SK-N-DZ (cell line): ENCODE data around the gene CATSPERB. TPM values are rescaled to one million over a fixed set of nuclear protein-coding genes. Genes with fewer than 3 reads are reported as not detected.
"Not testable (repeated sequence)": the region's sequence is repeated elsewhere in the genome, so short reads cannot be mapped to it uniquely, and the experiment has no call there.

ENCODE experiments used
- DNase-seq: peaks from one replicate; pipeline ENCODE4 v3.0.0-alpha.2; 2015; ENCODE audit warnings: low spot score
- polyA plus RNA-seq, 2 experiments: library from polyadenylated mRNA; depleted of rRNA; stranded (reverse); fragments of >200 nt; gene quantifications; 2 replicates each; pipeline ENCODE4 v1.2.3, GENCODE V29; 2014

CATSPERB gene, protein sequence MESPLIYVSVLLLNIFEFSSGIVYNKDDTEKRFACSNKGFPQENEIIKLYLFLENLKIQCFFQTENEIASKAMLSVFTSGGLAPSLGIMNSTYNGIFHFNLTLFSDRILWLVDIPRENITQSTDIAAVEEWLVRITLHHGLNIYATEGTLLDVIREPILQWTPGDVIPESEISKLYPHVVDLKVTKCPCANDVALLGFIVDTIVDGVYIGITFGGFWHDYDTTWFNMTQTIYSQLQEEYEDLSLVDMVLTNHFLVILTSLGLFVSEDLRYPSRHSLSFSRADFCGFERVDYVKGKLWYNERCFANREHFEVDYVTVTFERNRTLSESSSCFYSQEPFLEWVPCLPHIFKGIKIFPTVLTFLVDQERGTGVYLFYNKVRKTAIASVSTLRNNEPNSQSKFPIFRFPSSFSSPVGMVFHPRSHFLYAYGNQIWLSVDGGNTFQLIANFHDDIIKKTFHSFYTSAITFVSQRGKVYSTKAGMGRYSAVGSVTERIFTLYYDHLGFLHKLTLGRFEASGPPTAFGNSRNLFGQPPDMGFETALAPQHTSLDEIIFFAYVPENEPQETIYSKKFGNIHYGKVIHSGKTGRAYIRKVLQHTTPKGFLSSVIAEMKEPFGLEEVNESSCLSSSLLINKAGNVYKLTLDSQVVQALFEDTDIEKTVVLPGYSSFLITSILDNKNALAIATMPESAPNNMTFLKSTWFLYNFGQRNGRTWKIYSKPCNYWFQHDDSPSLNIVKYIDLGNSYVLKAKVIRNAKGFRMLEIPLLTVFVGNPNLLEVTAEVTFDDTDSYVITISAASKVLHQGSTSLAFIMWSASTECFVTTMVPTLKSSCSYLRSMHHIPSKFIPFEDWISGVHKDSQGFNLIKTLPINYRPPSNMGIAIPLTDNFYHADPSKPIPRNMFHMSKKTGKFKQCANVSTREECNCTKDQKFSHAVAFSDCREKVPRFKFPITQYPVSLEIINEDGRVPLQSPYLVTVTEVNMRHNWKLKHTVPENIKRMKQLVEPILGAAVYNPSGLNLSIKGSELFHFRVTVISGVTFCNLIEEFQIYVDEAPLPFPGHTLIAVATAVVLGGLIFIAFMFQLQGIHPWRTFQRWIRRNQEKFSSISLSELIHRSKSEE
- polyA plus RNA-seq (2014; cell fraction: cytosol; rRNA removed), result not detected in 2 replicates
- polyA plus RNA-seq (2014; cell fraction: nucleus; rRNA removed), result not detected in 2 replicates

DNA sequence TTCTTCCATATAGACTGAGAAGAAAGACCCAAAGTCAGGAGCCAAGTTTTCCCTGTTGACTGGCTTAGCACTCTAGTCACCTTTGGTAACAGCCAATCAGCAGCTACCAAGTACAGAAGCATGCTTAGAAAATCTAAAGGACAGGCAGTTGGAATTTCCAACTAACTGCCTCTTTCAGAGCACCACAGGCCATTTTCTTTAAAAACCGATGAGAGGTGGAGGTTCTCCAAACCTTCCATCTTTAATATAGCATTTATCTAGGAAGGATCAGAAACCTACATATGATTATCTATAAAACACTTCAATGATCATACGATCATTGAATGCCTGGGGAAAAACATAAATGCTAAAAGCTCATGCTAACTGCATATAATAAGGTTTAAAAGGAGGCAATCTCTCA is at the start of gene CATSPERB:
Gene CATSPERB, minus strand, starts transcription at position 101 of the 400 bp plus-strand sequence. CDS start 2,607 bp downstream, outside the sequence.
- DNase-seq, result no peak

DNA sequence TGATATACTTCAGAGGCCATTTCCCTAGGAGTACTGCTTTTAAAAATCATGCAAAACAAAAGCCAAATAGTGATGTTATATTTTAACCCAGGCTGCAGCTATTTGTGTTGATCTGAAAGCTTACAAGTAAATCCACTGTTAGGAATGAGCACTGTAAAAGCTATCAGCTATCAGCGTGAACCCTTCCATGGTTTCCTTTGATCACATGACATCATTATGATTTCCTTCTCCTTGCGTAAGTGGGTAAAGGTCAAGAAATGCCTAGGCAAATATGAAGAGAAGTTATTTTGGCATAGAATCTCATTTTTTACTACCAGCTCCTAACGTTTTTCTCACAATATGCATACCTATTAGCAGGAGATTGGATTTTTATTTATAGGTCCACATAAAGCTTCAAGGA is 48.6 kb upstream of the CATSPERB start:
- DNase-seq, result no peak

DNA sequence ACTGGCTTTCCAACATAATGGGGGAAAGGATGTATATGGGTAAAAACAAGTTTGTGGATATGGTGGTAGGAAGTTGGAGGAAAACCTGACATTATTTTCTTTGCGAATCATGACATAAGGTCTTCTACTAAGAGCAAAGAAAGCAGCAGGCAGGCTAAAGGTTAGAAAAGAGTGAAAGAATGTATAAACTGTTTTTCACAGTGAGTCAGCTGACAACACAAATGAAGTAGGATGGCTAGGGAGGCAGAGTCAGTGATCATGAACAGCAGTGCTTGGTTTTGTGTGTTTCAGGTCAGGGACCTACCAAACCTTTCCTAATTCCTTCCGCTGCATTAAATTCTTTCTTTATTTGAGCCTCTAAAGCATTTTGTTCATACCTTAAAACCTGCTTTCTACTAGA is 46.3 kb upstream of the CATSPERB start:
- DNase-seq, result no peak

DNA sequence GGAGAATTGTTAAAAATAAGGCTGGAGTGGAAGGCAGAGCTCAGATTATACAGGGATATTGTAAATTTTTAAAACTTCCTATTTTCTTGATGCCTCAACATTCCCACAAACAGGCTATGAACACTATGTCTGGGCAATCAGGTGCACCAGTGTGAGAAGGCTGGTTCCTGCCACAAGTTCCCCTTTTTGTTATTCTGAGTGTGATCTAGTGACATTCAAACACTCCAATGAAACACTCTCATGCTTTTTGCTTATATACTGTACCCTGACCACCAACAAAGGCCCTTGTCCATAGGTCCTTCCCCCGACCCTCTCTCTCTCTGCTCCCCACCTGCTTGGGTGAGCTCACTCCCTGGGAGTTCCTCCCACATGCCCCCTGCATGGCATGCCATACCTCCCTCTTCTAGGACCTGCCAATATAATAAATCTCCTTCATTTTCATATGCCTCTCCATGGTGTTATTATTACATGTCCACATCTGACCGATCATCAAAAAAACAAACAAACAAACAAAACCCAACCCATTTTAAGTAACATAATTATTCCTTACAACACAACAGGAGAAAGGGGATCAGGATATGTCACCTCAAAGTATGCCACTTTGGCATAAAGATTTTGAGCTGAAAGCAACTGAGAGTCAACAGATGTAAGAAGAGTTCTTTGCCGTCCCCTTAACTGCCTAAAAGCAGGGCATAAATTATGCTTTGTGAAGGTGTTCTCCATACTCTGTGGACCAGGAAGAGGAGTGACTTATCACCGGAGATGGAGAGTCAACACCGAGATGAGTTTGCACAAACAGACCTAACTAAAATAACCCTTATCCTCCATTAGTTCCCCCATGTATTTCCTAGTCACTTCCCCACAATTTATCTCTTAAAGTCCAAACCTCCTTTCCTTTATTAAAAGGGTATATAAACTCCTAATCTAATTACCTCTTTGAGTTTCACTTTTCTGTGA is 42.5 kb upstream of the CATSPERB start:
- no peak for DNase-seq

DNA sequence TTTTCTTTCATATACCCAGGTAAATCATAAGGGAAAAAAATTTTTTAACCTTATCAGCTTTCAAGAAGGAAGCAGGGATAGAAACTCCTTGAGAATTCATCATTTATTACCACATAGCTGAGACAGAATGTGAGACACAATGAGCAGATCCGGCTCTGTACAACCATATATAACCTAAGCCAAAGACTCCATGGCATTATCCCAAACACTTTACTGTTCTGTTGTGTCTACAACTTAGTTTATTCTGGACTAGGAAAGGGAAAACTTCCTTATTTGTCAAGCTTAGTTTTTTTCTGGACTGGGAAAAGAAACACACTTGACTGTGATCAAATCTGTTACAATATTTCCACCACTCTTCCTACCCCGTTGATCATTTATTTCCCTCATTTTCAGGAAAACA is 38.3 kb upstream of the CATSPERB start:
- no peak for DNase-seq

DNA sequence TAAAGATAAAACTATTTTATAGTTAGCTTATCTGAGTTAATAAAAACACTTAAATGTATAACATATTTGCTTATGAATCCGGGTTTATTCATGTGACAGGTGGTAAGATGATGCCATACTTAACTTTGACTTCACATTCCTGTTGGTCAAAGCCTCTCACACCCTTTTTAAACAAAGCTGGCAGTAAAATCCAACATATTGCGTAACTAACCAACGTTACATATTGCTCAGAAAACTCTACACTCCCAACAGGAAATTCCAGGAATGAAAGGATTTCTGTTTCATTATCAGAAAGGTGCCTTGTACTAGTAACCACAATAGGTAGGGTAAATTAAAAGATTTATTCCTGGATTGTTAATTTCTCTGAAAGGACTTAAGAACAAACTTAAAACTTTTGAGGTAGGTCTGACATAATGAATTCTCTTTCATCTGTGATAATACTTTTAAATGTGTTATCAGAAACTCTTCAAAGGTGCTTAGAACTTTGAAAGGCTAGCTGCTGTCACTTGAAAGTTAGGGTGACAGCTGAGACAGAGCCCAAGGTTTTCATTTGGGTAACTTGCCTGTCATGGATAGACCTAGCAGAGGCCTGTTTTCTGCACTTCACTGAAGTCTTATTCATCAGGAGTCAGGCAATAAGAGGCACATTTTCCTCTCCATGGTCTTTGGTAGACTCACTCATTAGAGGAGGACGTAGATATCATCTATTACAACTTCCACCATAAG is 23.8 kb upstream of the CATSPERB start:
- DNase-seq, result no peak

DNA sequence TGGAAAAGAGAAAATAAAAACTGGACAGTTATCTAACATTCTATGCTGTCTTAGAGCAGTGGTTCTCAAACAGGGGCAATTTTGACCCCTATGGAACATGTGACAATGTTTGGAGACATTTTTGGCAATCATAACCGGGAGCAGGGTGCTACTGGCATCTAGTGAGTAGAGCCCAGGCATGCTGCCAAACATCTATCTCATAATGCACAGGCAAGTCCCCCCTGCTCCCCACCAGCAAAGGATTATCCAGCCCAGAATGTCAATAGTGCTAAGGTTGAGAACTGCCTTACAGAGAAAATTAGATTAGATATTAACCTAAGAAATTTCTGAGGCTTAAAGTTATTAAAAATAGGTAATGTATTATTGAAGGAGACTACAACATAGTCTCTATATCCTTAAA is 22.9 kb upstream of the CATSPERB start:
- DNase-seq, result no peak

DNA sequence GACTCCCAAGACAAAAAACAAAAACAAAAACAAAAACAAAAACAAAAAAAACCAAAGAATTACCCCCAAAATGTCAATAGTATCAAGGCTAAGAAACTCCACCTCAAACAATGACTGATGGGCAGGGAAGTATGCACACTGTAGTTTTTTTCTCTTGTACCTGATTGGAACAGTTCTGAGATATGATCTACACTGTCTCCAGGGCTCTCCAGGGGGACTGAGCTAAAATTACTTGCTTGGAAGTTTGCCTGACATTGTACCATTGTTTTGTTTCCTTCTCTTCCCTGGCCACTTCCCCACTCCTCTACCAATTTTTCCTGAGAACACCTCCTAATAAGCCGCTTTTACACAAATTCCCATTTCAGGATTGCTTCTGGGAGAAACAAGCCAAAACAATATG is 22.3 kb upstream of the CATSPERB start:
- no peak for DNase-seq

DNA sequence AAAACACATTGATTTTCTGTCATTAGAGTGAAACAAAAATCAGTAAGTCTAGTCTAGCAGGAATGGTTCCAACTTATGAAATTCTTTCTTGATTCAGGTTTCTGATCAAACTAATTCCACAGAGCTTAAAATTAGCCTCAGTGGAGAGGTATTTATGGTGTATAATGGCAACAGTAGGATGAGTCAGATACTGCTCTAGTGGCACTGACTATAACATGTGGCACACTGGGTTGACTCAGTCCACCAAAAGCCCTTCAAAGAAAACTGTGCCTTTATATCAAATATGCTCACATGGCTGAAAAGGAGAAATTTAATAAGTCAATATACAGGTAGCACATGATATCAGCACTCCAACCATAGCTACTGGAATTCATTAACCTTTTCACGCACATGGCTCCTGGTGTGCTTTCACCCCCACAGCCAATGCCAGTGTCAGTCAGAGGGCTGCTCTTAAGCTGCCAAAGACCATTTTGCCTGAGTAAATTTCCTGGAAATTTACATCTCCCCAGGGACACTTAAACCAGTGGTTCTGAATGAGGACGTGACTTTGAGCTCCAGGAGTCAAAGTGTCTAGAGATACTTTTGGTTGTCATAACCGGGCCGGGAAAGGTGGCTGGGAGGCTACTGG is 21.7 kb upstream of the CATSPERB start:
- DNase-seq, result no peak

DNA sequence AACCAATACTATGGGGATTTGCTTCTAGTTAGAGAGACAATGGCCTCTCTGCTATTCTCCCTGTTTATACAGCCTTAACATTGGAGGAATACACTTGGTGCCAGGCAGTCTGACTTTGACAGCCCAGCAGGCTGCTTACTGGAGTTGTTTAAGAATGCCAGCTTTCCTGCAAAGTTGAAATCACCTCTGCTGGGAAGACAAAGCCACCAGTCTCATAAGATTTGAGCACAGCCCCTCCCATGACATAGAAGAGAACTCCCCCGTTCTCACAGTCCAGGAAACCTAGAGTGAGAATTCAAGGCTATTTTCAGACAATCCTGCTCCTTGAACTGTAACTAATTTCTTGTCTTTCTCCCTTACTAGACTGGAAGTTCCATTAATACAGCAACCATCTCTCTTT is 21.1 kb upstream of the CATSPERB start:
- DNase-seq, result no peak

DNA sequence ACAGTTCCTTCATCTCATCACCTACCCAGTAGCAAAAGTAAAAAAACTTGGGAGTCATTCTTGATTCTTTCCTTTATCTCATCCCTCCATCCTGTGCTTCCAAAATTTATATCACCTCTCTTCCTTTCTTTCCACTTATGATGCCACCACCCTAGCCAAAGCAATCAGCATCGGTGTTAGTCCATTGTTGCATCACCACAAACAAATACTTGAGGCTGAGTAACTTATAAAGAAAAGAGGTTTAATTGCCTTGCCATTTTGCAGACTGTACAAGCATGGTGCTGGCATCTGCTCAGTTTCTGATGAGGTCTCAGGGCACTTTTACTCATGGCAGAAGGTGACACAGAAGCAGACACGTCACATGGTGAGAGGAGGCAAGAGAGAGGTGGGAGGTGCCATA is 19.8 kb upstream of the CATSPERB start:
- DNase-seq, result no peak

DNA sequence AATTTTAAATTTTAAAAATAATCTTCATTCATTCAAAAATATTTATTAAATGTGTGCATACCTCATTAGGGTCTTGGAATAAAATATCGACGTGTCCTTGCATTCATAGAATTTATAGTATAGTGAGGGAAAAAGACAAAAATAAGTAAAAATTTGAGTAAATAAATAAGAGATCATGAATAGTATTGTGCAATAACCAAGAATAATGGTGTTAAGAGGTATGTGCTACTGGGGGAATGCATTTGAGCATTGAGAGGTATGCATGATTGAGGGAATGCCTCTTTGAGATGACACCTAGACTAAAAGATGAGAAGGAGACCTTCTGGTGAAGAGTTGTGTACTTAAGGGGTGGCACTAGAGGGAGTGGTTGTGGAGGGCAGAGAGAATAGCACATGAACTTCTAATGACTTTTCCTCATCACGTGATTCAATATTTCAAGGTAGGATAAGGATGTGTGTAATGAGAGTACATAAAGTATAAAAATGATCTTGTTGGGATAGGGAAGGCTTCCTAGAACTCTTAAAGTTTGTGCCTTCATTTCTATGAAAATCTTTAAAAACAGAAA is 18.8 kb upstream of the CATSPERB start:
- no peak for DNase-seq

DNA sequence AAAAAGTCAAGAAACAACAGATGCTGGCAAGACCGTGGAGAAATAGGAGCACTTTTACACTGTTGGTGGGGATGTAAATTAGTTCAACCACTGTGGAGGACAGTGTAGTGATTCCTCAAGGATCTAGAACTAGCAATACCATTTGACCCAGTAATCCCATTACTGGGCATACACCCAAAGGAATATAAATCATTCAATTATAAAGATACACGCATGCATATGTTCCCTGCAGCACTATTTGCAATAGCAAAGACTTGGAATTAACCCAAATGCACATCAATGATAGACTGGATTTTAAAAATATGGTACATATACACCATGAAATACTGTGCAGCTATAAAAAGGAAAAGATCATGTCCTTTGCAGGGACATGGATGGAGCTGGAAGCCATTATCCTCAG is 18.0 kb upstream of the CATSPERB start:
- no peak for DNase-seq

DNA sequence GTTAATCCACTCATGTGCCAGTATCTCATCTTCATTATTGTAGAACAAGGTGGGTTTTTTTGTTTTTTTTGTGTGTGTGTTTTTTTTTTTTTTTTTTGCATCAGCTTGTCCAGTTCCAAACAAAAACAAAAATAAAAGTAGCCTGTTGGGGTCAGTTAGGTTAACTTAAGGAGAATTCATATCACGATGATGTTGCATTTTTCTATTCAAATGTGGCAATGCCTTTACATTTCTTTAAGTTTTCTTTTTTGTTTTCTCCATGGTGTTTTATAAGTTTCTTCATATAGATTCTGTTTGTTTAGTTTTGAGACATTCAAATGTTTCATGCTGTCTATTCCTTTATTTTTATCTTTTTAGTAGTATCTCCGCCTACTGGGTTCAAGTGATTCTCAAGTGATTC is 16.2 kb upstream of the CATSPERB start:
- DNase-seq, result no peak

DNA sequence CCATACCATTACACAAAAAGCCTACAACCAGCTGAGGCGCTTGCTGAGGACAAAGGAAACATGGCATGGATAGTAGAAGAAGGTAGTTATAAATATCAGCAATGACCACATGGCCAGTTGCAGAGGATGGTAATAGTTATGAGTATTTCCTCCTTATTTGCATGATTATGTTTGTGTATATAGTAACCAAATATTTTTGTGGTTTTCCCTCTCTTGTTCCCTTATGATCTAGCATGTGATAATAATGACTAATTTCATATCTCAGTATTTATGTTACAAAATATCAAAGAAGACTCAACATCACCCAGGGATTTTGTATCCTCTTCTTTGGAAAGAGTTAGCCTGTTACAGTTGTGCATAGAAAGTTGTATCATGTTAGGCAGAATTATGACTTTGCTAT is 13.5 kb upstream of the CATSPERB start:
- no peak for DNase-seq

DNA sequence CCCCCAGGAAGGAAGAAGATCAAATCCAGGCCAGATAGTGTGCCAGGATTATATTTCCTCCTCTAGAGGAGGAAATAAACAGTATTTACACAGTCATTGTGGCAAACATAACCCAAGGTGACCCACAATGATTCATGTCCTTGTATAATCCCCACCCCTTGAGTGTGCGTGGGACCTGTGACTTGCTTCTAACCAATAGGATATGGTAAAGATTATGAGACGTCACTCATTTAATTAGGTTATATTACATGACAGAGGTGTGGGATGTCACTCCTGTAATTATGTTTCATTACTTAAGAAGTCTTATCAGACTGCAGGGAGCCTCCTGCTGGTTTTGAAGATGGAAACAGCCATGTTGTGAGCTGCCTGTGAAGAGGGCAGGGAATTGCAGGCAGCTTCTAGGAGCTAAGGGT is 12.2 kb upstream of the CATSPERB start:
- no peak for DNase-seq

DNA sequence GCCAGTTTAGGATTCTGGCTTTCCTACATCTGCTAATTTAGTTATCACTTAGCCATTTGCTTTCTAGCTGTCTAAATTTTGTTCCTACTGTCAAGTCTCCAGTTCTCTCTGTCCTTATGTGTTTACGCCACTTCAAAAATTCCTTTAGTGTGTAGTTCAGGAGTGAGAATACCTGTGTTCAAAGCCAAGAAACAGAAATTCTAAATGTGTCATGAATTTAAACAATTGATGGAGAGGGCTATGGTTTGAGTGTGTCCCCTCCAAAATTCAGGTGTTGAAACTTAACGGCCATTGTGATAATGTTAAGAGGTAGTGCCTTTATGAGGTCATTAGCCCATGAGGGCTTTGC is 11.4 kb upstream of the CATSPERB start:
- DNase-seq, result no peak

DNA sequence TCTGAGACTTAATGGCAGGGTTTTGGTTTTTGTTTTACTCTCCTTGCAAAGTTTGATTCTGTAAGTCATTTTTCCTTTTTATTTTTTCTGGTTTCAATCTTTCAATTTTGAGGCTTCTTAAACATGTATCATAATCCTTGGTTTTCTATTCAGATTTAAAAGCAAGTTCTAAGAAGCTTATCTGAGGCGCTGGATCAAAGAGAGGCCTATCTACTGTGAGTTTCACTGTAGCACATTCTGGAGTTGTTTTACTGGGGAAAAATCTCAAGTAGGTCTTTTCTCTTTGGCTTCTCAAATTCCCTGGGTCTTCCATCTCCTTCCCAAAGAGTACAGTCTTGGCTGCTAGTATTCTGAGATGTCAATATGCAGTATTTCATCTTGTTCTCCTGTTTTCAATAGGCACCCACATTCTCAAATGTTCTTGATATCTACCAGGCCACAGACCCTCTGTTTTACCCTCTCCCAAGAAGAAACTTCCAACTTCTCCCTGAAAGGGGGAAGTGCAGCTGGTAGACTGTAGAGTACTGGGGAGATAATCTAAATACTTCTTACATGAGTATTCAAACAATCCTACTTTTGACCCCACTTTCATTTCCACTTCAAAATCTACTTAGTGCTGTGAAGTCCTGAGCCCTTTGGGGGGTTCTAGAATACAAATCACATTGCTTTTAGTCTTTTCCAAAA is 10.9 kb upstream of the CATSPERB start:
- no peak for DNase-seq

DNA sequence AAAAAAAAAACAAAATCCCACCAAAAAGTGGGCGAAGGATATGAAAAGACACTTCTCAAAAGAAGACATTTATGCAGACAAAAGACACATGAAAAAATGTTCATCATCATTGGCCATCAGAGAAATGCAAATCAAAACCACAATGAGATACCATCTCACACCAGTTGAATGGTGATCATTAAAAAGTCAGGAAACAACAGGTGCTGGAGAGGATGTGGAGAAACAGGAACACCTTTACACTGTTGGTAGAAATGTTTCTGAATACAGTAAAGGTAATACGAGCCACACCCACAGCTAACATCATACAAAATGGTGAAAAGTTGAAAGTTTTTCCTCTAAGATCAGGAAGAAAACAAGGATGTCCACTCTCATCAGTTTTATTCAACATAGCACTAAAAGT is 8.0 kb upstream of the CATSPERB start:
- DNase-seq, result not testable (repeated sequence)
